Caco-2 (cell line): Measurements from ENCODE around the gene SLC27A3. TPM values are rescaled to one million over a fixed set of nuclear protein-coding genes. Genes with fewer than 3 reads are reported as not detected.
A peak's percentile ranks its signal among the peaks of the same experiment; 100 is the strongest.

Source experiments
- BruUV-seq: library from RNA; stranded (reverse); fragments of 400-500 nt; replicated peaks from 2 replicates; lab custom pipeline; 2021; lab: Mats Ljungman, UMichigan
- CTCF ChIA-PET: fragments of 300-600 bp; sonication (Branson Sonifier 250); formaldehyde crosslinking; loops from one replicate; lab custom pipeline; 2022; ENCODE audit warnings: antibody characterized with exemption; lab: Charles Lee
- POLR2A ChIA-PET: fragments of 300-600 bp; sonication (Branson Sonifier 250); formaldehyde crosslinking; loops from one replicate; lab custom pipeline; 2022; ENCODE audit warnings: antibody characterized with exemption; lab: Charles Lee
- DNase-seq, 2 experiments: peaks; one replicate each; pipeline versions ENCODE4 v3.0.0 to v3.0.0-alpha.2; 2020 to 2022
- H3K27me3 ChIP-seq: replicated peaks from 2 replicates; pipeline ENCODE4 v1.6.0; 2011; ENCODE audit warnings: low read length; ENCODE audit not compliant: control insufficient read depth, insufficient read depth
- H3K36me3 ChIP-seq: 2 replicates; pipeline ENCODE4 v1.5.1; 2011; ENCODE audit warnings: low read length; ENCODE audit not compliant: control insufficient read depth, insufficient read depth
- H3K4me1 ChIP-seq: fragments of 250-450 bp; sonication (Bioruptor Pico); 2 replicates; pipeline ENCODE4 v1.5.1; 2020; ENCODE audit warnings: mild to moderate bottlenecking
- H3K4me3 ChIP-seq: 2 replicates; pipeline ENCODE4 v1.5.1; 2011; ENCODE audit warnings: low read depth, mild to moderate bottlenecking, control low read depth, low read length
- H3K9me3 ChIP-seq: fragments of 250-450 bp; sonication (Bioruptor Pico); 2 replicates; pipeline ENCODE4 v1.5.1; 2020; ENCODE audit warnings: mild to moderate bottlenecking, moderate library complexity
- H3K27ac Mint-ChIP-seq: one replicate; pipeline ENCODE4 v1.8.0; 2022; ENCODE audit warnings: mixed read lengths; ENCODE audit not compliant: unreplicated experiment
- H3K27me3 Mint-ChIP-seq: one replicate; pipeline ENCODE4 v1.8.0; 2022; ENCODE audit warnings: mixed read lengths; ENCODE audit not compliant: insufficient read depth, unreplicated experiment
- H3K36me3 Mint-ChIP-seq: one replicate; pipeline ENCODE4 v1.8.0; 2022; ENCODE audit warnings: mild to moderate bottlenecking, mixed read lengths; ENCODE audit not compliant: insufficient read depth, unreplicated experiment
- H3K4me1 Mint-ChIP-seq: one replicate; pipeline ENCODE4 v1.8.0; 2022; ENCODE audit warnings: low read depth, mixed read lengths; ENCODE audit not compliant: unreplicated experiment
- H3K4me3 Mint-ChIP-seq: one replicate; pipeline ENCODE4 v1.8.0; 2022; ENCODE audit warnings: mild to moderate bottlenecking, moderate library complexity, mixed read lengths; ENCODE audit not compliant: unreplicated experiment
- H3K9me3 Mint-ChIP-seq: one replicate; pipeline ENCODE4 v1.8.0; 2022; ENCODE audit warnings: mixed read lengths; ENCODE audit not compliant: unreplicated experiment
- CTCF ChIP-seq, 2 experiments: fragments of 200-600 bp in 1 of 2; IDR thresholded peaks; 1 replicate in 1 of 2; 2 replicates in 1 of 2; pipeline versions ENCODE4 v1.5.1 to v1.8.0; 2011 to 2022; ENCODE audit warnings: antibody characterized with exemption in 1 of 2, control low read depth in 1 of 2, inconsistent platforms in 1 of 2, low read depth in 1 of 2, low read length in 1 of 2, mild to moderate bottlenecking in 1 of 2, moderate library complexity in 1 of 2; ENCODE audit not compliant: insufficient read depth in 1 of 2, severe bottlenecking in 1 of 2, unreplicated experiment in 1 of 2
- intact Hi-C: fragments of 100-400 bp; cut with micrococcal nuclease; formaldehyde crosslinking; loops from one replicate; pipeline ENCODE4 v1.10.0; 2022; ENCODE audit not compliant: unreplicated experiment
- total RNA-seq: library from RNA; stranded (reverse); gene quantifications from 2 replicates; pipeline ENCODE4 v1.2.3, GENCODE V29; 2022

SLC27A3 gene
- total RNA-seq, 1 experiment from 2014 or later: 22.8 TPM

GRCh38 chr1:153728305-153729066 lies 46.7 kb upstream of the SLC27A3 start:
- H3K4me3 Mint-ChIP-seq: peak overlapping the region; percentile 92
- intact Hi-C loops: loop anchor here (2.0 kb wide), 1 partner anchor 14 kb away; no protein-coding TSS in a partner anchor
- H3K36me3 ChIP-seq: no peaks in the 10 kb centered on the region
- no peaks in the 10 kb centered on the region for H3K27me3 Mint-ChIP-seq
- CTCF ChIA-PET: interaction anchor here (0.9 to 1.4 kb wide), 12 partner anchors 14 to 376 kb away, joined by 3 to 7 read pairs (median 3); partner anchors contain the start of genes DENND4B, NPR1 and S100A13
- H3K27ac Mint-ChIP-seq: peak overlapping the region; percentile 95
- POLR2A ChIA-PET: interaction anchor here (0.9 to 2.0 kb wide), 7 partner anchors 14 to 262 kb away, joined by 3 to 16 read pairs (median 7); partner anchors contain the start of genes CHTOP, JTB, RPS27 and SLC27A3
- H3K4me1 ChIP-seq: peaks cover 6% of the 10 kb centered on the region
- TSS peak; percentile 78 for BruUV-seq
- no peaks in the 10 kb centered on the region for H3K9me3 Mint-ChIP-seq
- H3K4me3 ChIP-seq: peak overlapping the region; percentile 95
- H3K36me3 Mint-ChIP-seq: peaks cover 23% of the 10 kb centered on the region
- H3K27me3 ChIP-seq: no peaks in the 10 kb centered on the region
- peaks cover 14% of the 10 kb centered on the region for H3K4me1 Mint-ChIP-seq
- no peaks in the 10 kb centered on the region for H3K9me3 ChIP-seq
- DNase-seq: peak; percentile 42 to 48
- no peak for TF ChIP-seq CTCF (IDR thresholded peaks at IDR 0.05; ENCODE audit: insufficient read depth in 1 of 2, low read depth in 1 of 2, low read length in 1 of 2, severe bottlenecking in 1 of 2, unreplicated experiment in 1 of 2)

GRCh38 chr1:153730468-153730988 lies 44.7 kb upstream of the SLC27A3 start:
- no peak overlapping the region for H3K4me3 ChIP-seq

More at GRCh38 chr1:153730468-153730988, 44.7 kb upstream of the SLC27A3 start:
- no peaks in the 10 kb centered on the region for H3K9me3 ChIP-seq
- POLR2A ChIA-PET: no interaction called here
- Mint-ChIP-seq H3K9me3 (no peaks in the 10 kb centered on the region), H3K27me3 (no peaks in the 10 kb centered on the region), H3K4me1 (peaks cover 14% of the 10 kb centered on the region), H3K4me3 (no peak overlapping the region), H3K36me3 (peaks cover 23% of the 10 kb centered on the region), H3K27ac (peak overlapping the region; percentile 12)
- no peak for TF ChIP-seq CTCF (IDR thresholded peaks at IDR 0.05; ENCODE audit: insufficient read depth in 1 of 2, low read depth in 1 of 2, low read length in 1 of 2, severe bottlenecking in 1 of 2, unreplicated experiment in 1 of 2)
- DNase-seq: no peak
- peaks cover 6% of the 10 kb centered on the region for H3K4me1 ChIP-seq
- H3K36me3 ChIP-seq: no peaks in the 10 kb centered on the region
- no TSS peak for BruUV-seq
- CTCF ChIA-PET: no interaction called here
- H3K27me3 ChIP-seq: no peaks in the 10 kb centered on the region
- intact Hi-C loops: no loop called here
